B cell (primary cell): ENCODE data around the gene OS9.
"Not testable (repeated sequence)": the region's sequence is repeated elsewhere in the genome, so short reads cannot be mapped to it uniquely, and the experiment has no call there.

Experiments
- CTCF ChIP-seq: fragments of 200-600 bp; IDR thresholded peaks from one replicate; pipeline ENCODE4 v1.8.0; 2022; ENCODE audit warnings: antibody characterized with exemption, mild to moderate bottlenecking
- EZH2 ChIP-seq: IDR thresholded peaks from 2 replicates; pipeline ENCODE4 v1.6.1; 2012; ENCODE audit warnings: borderline replicate concordance, low read depth, mild to moderate bottlenecking, moderate library complexity, low read length; ENCODE audit not compliant: insufficient read depth, poor library complexity, severe bottlenecking

DNA sequence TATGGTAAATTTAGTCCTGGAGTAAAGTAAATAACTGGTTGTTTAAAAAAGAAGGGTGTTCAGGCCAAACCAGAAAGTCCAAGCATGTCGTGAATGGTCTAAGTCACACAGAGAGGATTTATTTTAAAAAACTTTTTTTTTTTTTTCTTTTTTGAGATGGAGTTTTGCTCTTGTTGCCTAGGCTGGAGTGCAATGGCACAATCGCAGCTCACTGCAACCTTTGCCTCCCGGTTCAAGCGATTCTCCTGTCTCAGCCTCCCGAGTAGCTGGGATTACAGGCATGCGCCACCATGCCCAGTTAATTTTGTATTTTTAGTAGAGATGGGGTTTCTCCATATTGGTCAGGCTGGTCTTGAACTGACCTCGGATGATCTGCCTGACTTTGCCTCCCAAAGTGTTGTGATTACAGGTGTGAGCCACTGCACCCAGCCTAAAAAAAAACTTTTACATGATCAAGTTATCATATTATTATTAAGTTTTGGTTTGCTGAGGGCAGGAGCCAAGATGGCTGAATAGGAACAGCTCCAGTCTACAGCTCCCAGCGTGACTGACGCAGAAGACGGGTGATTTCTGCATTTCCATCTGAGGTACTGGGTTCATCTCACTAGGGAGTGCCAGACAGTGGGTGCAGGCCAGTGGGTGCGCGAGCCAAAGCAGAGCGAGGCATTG lies 47.8 kb upstream of the OS9 start:
- TF ChIP-seq CTCF, EZH2: not testable (repeated sequence)
